Activated T-helper 17 cell treated with anti-CD3 and anti-CD28 coated beads, Interleukin-2, amount 50 U/mL, for 72 hours (primary cell): Measurements from ENCODE around the gene PSMD8. TPM values are rescaled to one million over a fixed set of nuclear protein-coding genes. Genes with fewer than 3 reads are reported as not detected.
"Not testable (repeated sequence)": the region's sequence is repeated elsewhere in the genome, so short reads cannot be mapped to it uniquely, and the experiment has no call there.

ENCODE experiments used
- ATAC-seq: fragments of 150-1000 bp; cut with Tn5 transposase; replicated peaks from 2 replicates; pipeline ENCODE4 v1.10.0; 2021; ENCODE audit warnings: mild to moderate bottlenecking, moderate library complexity
- H3K27ac Mint-ChIP-seq: one replicate; pipeline ENCODE4 v1.8.0; 2022; ENCODE audit warnings: mixed read lengths
- H3K27me3 Mint-ChIP-seq: one replicate; pipeline ENCODE4 v1.8.0; 2022; ENCODE audit warnings: mixed read lengths
- H3K36me3 Mint-ChIP-seq: one replicate; pipeline ENCODE4 v1.8.0; 2022; ENCODE audit warnings: low read depth, mild to moderate bottlenecking, mixed read lengths
- H3K4me1 Mint-ChIP-seq: one replicate; pipeline ENCODE4 v1.8.0; 2022; ENCODE audit warnings: mixed read lengths
- H3K4me3 Mint-ChIP-seq: one replicate; pipeline ENCODE4 v1.8.0; 2022; ENCODE audit warnings: mild to moderate bottlenecking, mixed read lengths
- H3K9me3 Mint-ChIP-seq: one replicate; pipeline ENCODE4 v1.8.0; 2022; ENCODE audit warnings: mixed read lengths
- total RNA-seq, 2 donors: library from RNA; stranded (reverse); gene quantifications; one replicate each; pipeline ENCODE4 v1.2.3, GENCODE V29; 2022

Gene PSMD8
- total RNA-seq, 2 donors from 2014 or later = 166 to 242 TPM

DNA sequence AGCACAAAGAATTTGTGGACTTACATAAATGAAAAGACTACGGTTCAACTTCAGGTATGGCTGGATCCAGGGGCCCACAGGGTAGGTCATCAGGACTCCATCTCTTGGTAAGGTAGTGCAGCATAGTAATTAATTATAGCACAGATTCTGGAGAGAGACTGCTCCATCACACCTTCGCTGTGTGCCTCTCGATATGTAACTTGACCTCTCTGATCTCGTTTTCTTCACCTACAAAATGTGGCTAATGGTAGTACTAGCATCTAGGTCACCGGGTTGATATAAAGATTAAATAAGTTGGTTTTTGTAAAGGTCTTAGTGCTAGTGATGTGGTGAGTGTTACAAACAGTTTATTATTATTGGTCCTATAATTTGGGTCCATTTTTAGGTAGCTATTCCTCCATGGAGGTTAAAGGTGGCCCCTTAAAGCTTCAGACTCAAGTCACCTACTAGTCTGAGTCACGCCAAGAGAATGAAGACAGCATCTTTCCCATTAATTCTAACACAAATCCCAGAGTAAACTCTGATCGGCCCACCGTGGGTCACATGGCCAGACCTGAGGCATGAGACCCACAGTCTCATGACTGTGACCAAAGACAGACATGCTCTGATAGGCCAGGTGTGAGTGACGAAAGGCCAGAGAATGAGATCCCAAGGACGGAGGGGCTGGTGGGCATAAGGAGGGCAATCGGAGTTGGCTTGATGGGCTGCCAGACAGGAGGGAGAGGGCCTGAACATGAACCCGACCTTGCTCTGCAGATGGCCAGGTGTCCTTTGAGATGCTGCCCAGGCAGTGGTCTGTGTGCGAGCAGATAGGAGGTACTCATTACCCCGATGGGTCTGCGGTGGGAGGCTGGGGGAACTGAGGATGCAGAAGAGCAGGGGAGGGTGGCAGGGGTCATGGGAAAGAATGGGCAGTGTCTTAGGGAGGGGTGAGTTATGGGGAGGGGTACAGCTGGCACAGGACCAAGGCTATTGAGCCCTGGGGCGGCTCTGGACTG lies 18.3 kb upstream of the PSMD8 start:
- peaks cover under 1% of the 10 kb centered on the region for H3K4me1 Mint-ChIP-seq
- no peak for ATAC-seq

DNA sequence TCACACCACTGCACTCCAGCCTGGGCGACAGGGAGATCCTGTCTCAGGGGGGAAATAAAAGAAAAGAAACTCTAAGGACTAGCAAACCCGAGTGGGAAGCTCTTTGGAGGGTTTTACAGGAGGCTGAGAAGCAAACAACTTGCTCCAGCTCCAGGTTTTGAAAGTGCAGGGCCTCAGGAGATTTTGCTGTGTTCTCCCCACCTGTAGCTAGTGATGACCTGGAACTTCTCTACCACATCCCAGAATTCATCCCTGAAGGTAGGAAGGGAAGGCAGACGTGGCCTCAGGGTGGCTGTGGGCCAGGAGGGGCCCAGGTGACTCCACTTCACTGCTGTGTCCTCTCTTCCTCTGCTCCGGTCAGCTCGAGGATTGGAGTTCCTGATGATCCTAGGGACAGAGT lies 16.3 kb upstream of the PSMD8 start:
- no peaks in the 10 kb centered on the region for H3K9me3 Mint-ChIP-seq
- no peak overlapping the region for H3K4me3 Mint-ChIP-seq
- H3K4me1 Mint-ChIP-seq = peaks cover 5% of the 10 kb centered on the region
- H3K36me3 Mint-ChIP-seq = no peaks in the 10 kb centered on the region
- H3K27me3 Mint-ChIP-seq = peaks cover 7% of the 10 kb centered on the region
- no peak for ATAC-seq
- H3K27ac Mint-ChIP-seq = no peak overlapping the region

More for the DNA sequence above, 18.3 kb upstream of the PSMD8 start:
- Mint-ChIP-seq H3K9me3 (no peaks in the 10 kb centered on the region), H3K27me3 (peaks cover 4% of the 10 kb centered on the region), H3K36me3 (no peaks in the 10 kb centered on the region), H3K27ac (no peak overlapping the region), H3K4me3 (no peak overlapping the region)

DNA sequence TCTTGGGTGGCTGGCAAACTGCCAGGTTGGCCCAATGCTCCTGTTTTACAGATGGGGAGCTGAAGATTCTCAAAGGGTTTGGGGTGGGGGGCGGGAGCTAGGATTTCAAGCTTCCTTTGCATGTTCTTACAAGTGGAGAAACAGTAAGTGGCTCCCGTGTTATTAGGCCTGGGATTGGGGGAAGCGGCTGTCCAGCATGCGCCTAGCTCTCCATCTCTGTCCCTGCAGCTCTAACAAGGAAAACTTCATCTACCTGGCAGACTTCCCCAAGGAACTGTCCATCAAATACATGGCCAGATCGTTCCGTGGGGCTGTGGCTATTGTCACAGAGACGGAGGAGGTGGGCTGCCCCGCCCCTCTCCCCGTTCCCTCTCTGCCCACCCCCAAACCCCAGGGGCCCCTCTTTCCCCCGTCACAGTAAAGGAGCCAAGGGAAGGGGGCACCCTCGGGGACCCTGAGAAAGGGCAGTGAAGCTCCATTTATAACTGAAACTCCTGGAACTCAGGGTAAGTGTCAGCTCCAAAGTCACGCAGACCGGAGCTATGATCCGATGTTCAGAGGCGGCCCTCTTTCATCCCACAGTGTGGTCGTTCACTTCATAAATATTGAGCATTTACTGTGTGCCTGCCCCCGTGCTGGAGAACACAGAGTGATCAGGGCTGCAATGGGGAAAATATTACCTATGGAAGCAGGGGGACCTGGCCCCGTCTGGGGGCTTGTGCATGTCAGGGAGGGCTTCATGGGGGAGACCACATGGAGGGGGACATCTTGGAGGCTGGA lies 14.9 kb upstream of the PSMD8 start:
- Mint-ChIP-seq H3K4me1 (peaks cover 5% of the 10 kb centered on the region), H3K4me3 (peak overlapping the region; percentile 4), H3K36me3 (no peaks in the 10 kb centered on the region), H3K9me3 (no peaks in the 10 kb centered on the region), H3K27me3 (peaks cover 7% of the 10 kb centered on the region), H3K27ac (no peak overlapping the region)
- ATAC-seq = no peak

DNA sequence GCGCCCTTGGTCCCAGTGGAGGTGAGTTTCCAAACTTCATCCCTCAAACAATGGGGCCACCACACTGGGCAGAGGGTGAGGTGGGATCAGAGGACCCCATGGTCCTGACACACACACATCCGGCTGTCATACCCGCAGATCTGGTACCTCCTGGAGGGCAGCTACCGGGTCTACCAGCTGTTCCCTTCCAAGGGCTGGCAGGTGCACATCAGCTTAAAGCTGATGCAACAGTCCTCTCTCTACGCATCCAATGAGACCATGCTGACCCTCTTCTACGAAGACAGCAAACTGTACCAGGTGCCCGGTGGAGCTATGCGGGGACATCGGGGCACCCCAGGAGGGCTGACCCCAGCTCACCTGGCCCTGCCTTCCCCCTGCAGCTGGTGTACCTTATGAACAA lies 14.0 kb upstream of the PSMD8 start:
- H3K4me3 Mint-ChIP-seq = peak overlapping the region; percentile 80
- H3K36me3 Mint-ChIP-seq = no peaks in the 10 kb centered on the region
- H3K27ac Mint-ChIP-seq = no peak overlapping the region
- no peaks in the 10 kb centered on the region for H3K9me3 Mint-ChIP-seq
- peaks cover 7% of the 10 kb centered on the region for H3K27me3 Mint-ChIP-seq
- peaks cover 5% of the 10 kb centered on the region for H3K4me1 Mint-ChIP-seq
- no peak for ATAC-seq

DNA sequence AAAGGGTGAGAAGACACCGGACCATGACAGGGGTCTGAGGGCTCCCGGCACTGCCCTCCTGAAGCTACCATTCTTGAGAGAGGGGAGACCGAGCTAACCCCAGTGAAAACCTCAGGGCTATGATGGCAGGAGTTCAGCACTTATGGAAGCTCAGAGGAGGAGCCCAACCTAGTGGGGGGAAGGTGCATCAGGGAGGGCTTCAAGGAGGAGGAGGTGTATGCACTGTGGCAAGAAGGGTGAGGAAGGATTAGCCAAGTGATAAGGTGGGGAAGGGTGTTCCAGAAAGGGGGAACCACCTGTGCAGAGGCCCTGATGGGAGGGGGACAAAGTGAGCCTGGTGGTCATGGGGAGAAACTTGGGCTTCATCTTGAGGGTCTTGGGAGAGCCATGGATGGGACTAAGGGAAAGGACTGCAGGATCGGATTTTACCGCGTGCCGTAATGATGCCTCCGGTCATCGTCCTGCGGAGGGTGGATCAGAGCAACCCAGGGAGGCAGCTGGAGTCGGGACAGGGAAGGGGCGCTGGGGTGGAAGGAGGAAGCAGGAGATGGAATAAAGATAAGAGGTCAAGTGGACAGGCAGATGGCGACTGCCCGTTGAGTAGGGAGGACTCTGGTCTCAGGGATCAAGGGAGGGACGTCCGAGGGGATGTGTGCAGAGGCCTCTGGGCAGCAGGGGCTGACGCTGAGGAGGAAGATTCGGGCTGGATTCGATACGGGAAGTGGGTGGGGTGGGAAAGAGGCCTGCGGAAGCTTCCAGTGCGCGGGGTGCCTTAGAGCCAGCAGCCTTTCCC lies 13.3 kb upstream of the PSMD8 start:
- Mint-ChIP-seq H3K27ac (no peak overlapping the region), H3K9me3 (no peaks in the 10 kb centered on the region), H3K27me3 (peaks cover 8% of the 10 kb centered on the region), H3K36me3 (no peaks in the 10 kb centered on the region), H3K4me1 (peaks cover 5% of the 10 kb centered on the region), H3K4me3 (peak overlapping the region; percentile 80)
- no peak for ATAC-seq

DNA sequence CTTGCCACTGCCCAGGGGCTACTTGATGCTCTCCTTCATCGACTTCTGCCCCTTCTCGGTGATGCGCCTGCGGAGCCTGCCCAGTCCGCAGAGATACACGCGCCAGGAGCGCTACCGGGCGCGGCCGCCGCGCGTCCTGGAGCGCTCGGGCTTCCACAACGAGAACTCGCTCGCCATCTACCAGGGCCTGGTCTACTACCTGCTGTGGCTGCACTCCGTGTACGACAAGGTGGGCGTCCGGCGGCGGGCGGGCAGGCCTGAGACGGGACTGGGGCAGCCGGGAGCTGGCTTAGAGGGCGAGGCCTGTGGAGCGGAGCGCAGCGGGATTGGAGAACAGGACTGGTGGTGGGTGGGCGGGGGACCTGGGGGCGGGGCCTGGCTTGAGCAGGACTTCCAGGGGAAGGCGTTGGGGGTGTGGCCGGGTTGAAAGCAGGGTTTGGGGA lies 12.7 kb upstream of the PSMD8 start:
- Mint-ChIP-seq H3K4me1 (peaks cover 5% of the 10 kb centered on the region), H3K36me3 (no peaks in the 10 kb centered on the region), H3K9me3 (no peaks in the 10 kb centered on the region), H3K27ac (no peak overlapping the region), H3K4me3 (peak overlapping the region; percentile 80), H3K27me3 (peaks cover 11% of the 10 kb centered on the region)
- peak; percentile 80 for ATAC-seq

DNA sequence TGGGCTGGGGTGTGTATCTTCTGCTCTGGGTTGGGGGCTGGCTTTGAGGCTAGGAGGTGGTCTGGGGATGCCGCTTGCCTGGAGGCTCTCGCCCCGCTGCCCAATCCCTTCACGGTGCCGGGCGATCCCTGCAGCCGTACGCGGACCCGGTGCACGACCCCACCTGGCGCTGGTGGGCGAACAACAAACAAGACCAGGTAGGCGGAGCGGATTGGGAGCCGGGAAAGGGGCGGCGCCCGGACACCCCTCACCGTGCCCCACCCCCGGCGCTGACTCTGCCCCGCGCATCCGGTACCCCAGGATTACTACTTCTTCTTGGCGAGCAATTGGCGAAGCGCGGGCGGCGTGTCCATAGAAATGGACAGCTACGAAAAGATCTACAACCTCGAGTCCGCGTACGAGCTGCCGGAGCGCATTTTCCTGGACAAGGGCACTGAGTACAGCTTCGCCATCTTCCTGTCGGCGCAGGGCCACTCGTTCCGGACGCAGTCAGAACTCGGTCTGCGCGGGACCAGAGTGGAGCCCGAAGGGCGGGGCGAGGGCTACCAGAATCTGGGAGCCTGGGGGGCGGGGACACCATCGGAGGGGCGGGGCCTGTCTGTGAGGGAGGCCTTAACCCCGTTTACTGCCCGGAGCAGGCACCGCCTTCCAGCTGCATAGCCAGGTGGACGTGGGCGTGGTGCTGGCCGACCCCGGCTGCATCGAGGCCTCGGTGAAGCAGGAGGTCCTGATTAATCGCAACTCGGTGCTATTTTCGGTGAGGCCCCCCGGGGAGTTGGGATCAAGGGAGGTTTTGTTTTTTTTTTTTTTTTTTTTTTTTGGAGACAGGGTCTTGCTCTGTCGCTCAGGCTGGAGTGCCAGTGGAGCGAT lies 12.1 kb upstream of the PSMD8 start:
- H3K4me1 Mint-ChIP-seq = peaks cover 5% of the 10 kb centered on the region

DNA sequence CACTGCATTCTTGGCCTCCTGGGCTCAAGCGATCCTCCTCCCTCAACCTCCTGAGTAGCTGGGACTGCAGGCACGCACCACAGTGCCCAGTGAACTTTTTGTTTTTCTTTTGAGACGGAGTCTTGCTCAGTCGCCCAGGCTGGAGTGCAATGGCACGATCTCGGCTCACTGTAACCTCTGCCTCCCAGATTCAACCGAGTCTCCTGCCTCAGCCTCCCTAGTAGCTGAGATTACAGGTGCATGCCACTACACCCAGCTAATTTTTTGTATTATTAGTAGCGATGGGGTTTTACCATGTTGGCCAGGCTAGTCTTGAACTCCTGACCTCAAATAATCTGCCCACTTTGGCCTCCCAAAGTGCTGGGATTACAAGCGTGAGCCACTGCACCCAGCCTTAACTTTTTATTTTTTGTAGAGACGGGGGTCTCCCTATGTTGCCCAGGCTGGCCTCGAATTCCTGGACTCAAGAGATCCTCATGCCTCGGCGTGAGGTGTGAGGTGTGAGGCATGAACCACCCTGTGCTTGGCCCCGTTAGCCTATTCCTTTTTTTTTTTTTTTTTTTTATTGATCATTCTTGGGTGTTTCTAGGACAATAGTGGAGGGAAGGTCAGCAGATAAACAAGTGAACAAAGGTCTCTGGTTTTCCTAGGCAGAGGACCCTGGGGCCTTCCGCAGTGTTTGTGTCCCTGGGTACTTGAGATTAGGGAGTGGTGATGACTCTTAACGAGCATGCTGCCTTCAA lies 11.3 kb upstream of the PSMD8 start:
- not testable (repeated sequence) for ATAC-seq, H3K9me3 Mint-ChIP-seq, H3K36me3 Mint-ChIP-seq, H3K27ac Mint-ChIP-seq, H3K4me1 Mint-ChIP-seq
- peak overlapping the region; percentile 80 for H3K4me3 Mint-ChIP-seq
- peaks cover 11% of the 10 kb centered on the region for H3K27me3 Mint-ChIP-seq

More for the DNA sequence above, 12.1 kb upstream of the PSMD8 start:
- Mint-ChIP-seq H3K4me3 (peak overlapping the region; percentile 80), H3K27me3 (peaks cover 11% of the 10 kb centered on the region), H3K36me3 (no peaks in the 10 kb centered on the region), H3K9me3 (no peaks in the 10 kb centered on the region), H3K27ac (no peak overlapping the region)
- peak; percentile 86 for ATAC-seq

DNA sequence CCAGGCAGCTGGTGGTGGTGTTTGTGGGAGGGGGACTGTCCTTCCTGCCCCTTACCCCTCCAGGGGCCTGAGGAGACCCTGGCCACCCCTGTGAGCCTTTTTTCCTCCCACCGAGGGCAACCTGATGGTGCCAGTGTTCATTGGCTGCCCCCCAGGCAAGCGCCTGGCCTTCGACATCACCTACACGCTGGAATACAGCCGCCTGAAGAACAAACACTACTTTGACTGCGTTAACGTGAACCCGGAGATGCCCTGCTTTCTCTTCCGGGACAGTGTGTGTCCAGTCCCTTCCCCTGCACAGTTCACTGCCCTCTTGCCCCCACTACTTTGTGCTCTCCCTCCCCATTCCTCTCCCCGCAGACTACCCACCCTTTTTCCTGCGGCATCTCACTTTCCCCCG lies 7.3 kb upstream of the PSMD8 start:
- H3K27me3 Mint-ChIP-seq = peaks cover 8% of the 10 kb centered on the region
- H3K4me3 Mint-ChIP-seq = no peak overlapping the region
- H3K4me1 Mint-ChIP-seq = no peaks in the 10 kb centered on the region
- no peak for ATAC-seq
- H3K27ac Mint-ChIP-seq = no peak overlapping the region
- H3K36me3 Mint-ChIP-seq = no peaks in the 10 kb centered on the region
- no peaks in the 10 kb centered on the region for H3K9me3 Mint-ChIP-seq

DNA sequence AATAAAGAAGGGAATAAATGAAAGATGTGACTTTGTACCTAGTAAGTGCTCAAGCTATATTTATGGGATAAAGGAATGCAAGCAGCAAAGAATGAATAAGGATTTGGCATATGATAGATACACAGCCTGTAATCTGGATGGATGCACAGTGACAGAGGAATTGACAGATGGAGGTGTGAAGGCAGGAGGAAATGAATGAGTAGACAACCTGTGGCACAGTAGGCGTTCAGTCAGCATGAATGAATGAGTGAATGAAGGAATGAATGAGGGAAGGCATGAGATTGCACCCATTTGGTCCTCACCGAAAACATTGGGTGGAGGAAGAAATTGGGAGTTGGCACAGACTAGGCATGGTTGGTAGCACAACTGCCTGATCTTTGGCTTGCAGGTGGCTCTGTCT lies 4.8 kb upstream of the PSMD8 start:
- H3K4me1 Mint-ChIP-seq = no peaks in the 10 kb centered on the region
- peaks cover 2% of the 10 kb centered on the region for H3K36me3 Mint-ChIP-seq
- H3K9me3 Mint-ChIP-seq = no peaks in the 10 kb centered on the region
- no peak for ATAC-seq
- no peak overlapping the region for H3K27ac Mint-ChIP-seq
- H3K27me3 Mint-ChIP-seq = peaks cover 8% of the 10 kb centered on the region
- H3K4me3 Mint-ChIP-seq = no peak overlapping the region

DNA sequence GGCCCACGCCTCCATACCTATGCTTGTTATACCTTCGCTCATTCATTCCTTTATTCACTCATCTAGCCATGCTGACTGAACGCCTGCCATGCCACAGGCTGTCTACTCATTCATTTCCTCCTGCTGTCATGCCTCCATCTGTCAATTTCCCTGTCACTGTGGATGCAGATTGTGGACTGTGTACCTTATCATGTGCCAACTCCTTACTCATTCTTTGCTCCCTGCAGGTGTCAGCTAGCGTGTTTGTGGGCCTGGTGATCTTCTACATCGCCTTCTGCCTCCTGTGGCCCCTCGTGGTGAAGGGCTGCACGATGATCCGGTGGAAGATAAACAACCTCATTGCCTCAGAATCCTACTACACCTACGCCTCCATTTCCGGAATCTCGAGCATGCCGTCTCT lies 4.1 kb upstream of the PSMD8 start:
- Mint-ChIP-seq H3K27ac (no peak overlapping the region), H3K4me3 (no peak overlapping the region), H3K4me1 (peaks cover 7% of the 10 kb centered on the region), H3K9me3 (no peaks in the 10 kb centered on the region), H3K27me3 (peaks cover 8% of the 10 kb centered on the region), H3K36me3 (peaks cover 9% of the 10 kb centered on the region)
- no peak for ATAC-seq

DNA sequence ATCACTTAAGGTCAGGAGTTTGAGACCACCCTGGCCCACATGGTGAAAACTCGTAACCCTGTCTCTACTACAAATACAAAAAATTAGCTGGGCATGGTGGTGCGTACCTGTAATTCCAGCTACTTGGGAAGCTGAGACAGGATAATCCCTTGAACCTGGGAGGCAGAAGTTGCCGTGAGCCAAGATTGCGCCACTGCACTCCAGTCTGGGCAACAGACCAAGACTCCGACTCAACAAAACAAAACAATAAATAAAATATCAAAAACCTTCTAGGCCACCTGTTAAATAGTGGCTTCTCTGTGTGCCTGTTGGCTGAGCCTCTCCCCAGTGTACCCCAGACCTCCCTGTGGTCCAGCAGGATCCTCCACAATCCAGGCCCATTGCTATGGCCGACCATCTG lies 3.3 kb upstream of the PSMD8 start:
- Mint-ChIP-seq H3K4me3 (no peak overlapping the region), H3K9me3 (no peaks in the 10 kb centered on the region), H3K27me3 (peaks cover 7% of the 10 kb centered on the region), H3K4me1 (peaks cover 12% of the 10 kb centered on the region), H3K27ac (no peak overlapping the region), H3K36me3 (peaks cover 17% of the 10 kb centered on the region)
- no peak for ATAC-seq

DNA sequence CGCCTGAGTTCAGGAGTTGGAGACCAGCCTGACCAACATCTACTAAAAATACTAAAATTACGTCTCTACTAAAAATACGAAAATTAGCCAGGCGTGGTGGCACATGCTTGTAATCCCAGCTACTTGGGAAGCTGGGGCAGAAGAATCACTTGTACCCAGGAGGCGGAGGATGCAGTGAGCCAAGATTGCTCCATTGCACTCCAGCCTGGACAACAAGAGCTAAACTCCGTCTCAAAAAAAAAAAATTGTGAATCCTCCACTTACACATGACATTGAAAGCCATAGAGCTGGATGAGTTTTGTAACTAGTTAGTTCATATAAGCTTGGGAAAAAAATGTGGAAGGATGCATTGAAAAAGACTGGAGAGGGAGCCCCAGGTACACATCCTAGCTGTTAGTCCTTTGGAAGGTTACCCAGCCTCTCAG lies 452 bp upstream of the PSMD8 start:
- Mint-ChIP-seq H3K36me3 (peaks cover 45% of the 10 kb centered on the region), H3K9me3 (no peaks in the 10 kb centered on the region)

More for the DNA sequence above, 452 bp upstream of the PSMD8 start:
- Mint-ChIP-seq H3K27ac (peak overlapping the region; percentile 100), H3K4me3 (peak overlapping the region; percentile 100), H3K27me3 (peaks cover 4% of the 10 kb centered on the region), H3K4me1 (peaks cover 17% of the 10 kb centered on the region)
- ATAC-seq = no peak
